Kidney (tissue), 14 donors: ENCODE results near the gene ARID5A. TPM values are rescaled to one million over a fixed set of nuclear protein-coding genes. Genes with fewer than 3 reads are reported as not detected.

Source experiments
- DNase-seq, 5 donors: peaks; one replicate each; pipeline ENCODE4 v3.0.0-alpha.2; 2013 to 2020
- FAIRE-seq: peaks from 2 replicates; lab custom pipeline; 2012; peaks lifted over from hg19 to GRCh38; lab: Jason Lieb, UNC
- H3K27ac ChIP-seq, 2 donors: one replicate each; pipeline ENCODE4 v1.7.0; 2013; ENCODE audit warnings: low read depth in 2 of 2, low read length in 2 of 2, inconsistent platforms in 1 of 2
- H3K27me3 ChIP-seq: one replicate; pipeline ENCODE4 v1.7.1; 2013; ENCODE audit warnings: low read length, inconsistent platforms; ENCODE audit not compliant: control insufficient read depth, insufficient read depth
- H3K36me3 ChIP-seq, 3 donors: one replicate each; pipeline versions ENCODE4 v1.7.0 to v1.7.1; 2013; ENCODE audit warnings: low read length in 3 of 3, control low read depth in 1 of 3, inconsistent platforms in 1 of 3; ENCODE audit not compliant: insufficient read depth in 3 of 3, control insufficient read depth in 2 of 3
- H3K4me1 ChIP-seq, 3 donors: one replicate each; pipeline versions ENCODE4 v1.7.0 to v1.7.1; 2013; ENCODE audit warnings: low read length in 3 of 3, inconsistent platforms in 1 of 3, low read depth in 1 of 3; ENCODE audit not compliant: control insufficient read depth in 2 of 3, insufficient read depth in 2 of 3
- H3K4me3 ChIP-seq, 3 donors: one replicate each; pipeline versions ENCODE4 v1.7.0 to v1.8.1; 2013; ENCODE audit warnings: low read length in 3 of 3, control low read depth in 1 of 3, inconsistent platforms in 1 of 3
- H3K9ac ChIP-seq, 3 donors: one replicate each; pipeline versions ENCODE4 v1.7.0 to v1.7.1; 2013; ENCODE audit warnings: low read length in 3 of 3, control low read depth in 1 of 3, inconsistent platforms in 1 of 3
- H3K9me3 ChIP-seq, 3 donors: one replicate each; pipeline versions ENCODE4 v1.7.0 to v1.7.1; 2013; ENCODE audit warnings: low read length in 3 of 3, control low read depth in 1 of 3, inconsistent platforms in 1 of 3; ENCODE audit not compliant: control insufficient read depth in 2 of 3, insufficient read depth in 1 of 3
- CTCF ChIP-seq: IDR thresholded peaks from 3 replicates; pipeline ENCODE4 v1.5.1; 2012; ENCODE audit warnings: mild to moderate bottlenecking, moderate library complexity, borderline replicate concordance; ENCODE audit not compliant: insufficient read depth; ENCODE audit errors: extremely low read depth
- intact Hi-C: fragments of 100-400 bp; cut with DNase I; formaldehyde crosslinking; loops from one replicate; pipeline ENCODE4 v1.11.1; 2022
- polyA plus RNA-seq: library from polyadenylated mRNA; stranded (reverse); fragments of 350-450 nt; fragmentation: Illumina TruSeq; extraction: RNeasy Lipid Tissue Mini Kit (QIAGEN cat#74804); gene quantifications from one replicate; pipeline ENCODE4 v1.2.3, GENCODE V29; 2014; ENCODE audit warnings: low read depth, low replicate concordance; ENCODE audit not compliant: insufficient read depth
- total RNA-seq: library from RNA; stranded (reverse); fragmentation: NEBNext Ultra II Directional; extraction: Animal tissue kit (Norgen Biotek cat#: 25700); gene quantifications from one replicate; pipeline ENCODE4 v1.2.1, GENCODE V29; 2021
- donor health status: control.
- donor health status: control.
- donor health status: control.
- donor health status: control.
- donor health status: control.
- donor health status: DM: yes; HTN: yes; CAD: no.
- donor health status: Normal renal cell carcinoma (clear cell type).

ARID5A gene
- total and polyA plus RNA-seq, 2 donors from 2014 or later: 8.6 to 26.3 TPM

DNA sequence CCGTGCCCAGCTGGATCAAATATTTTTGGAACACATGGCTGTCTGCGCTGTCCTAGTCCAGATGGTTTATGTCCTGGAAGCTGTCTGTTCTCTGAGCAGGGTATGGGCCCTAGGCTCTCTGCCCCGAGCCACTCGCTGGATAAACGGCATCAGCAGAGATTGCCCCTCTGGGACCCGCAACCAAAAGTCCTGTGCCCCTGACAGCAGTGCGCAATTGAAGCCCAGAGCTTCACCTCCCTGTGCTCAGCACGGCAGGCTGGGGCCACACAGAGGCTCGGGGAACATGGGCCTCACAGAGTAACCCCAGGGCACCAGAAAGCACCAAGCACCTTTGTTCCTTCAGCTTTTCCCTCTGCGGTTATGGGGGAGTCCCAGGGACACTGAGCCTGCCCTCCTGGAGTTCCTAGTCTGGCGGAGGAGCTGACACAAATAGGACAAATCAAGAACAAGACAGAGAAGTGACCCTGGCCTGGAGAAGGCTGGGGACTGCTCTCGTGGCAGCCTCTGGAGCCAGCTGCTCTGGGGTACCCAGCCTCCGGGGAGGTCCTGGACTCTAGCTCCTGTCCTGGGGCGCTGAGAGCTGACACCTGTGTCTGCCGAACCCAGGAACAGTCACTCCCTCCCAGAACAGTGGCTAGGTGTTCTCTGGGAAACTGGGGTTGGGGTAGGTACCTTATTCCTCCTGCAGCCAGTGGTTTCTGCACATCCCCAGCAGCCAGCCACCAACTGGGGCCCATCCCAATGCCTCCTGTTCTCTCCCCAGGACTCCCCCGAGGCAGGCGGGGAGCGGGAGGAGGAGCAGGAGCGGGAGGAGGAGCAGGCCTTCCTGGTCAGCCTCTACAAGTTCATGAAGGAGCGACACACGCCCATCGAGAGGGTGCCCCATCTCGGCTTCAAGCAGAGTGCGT, 12.3 kb downstream of the ARID5A start:
- TF ChIP-seq CTCF: no peak
- H3K9ac ChIP-seq: no peak overlapping the region
- no peaks in the 10 kb centered on the region for H3K9me3 ChIP-seq
- no peak overlapping the region for H3K27ac ChIP-seq
- H3K27me3 ChIP-seq: no peaks in the 10 kb centered on the region
- H3K36me3 ChIP-seq: no peaks in the 10 kb centered on the region
- FAIRE-seq (no peak), DNase-seq (no peak)
- intact Hi-C loops: no loop called here
- H3K4me1 ChIP-seq: no peaks in the 10 kb centered on the region
- no peak overlapping the region for H3K4me3 ChIP-seq

- DNase-seq: no peak
- H3K9ac ChIP-seq: no peak overlapping the region
- peaks cover 0 to 3% (median under 1%) of the 10 kb centered on the region in 3 donors for H3K4me1 ChIP-seq
- H3K27me3 ChIP-seq: no peaks in the 10 kb centered on the region
- H3K36me3 ChIP-seq: no peaks in the 10 kb centered on the region
- no peak for TF ChIP-seq CTCF
- intact Hi-C loops: no loop called here
- no peak for FAIRE-seq
- H3K27ac ChIP-seq: no peak overlapping the region
- no peak overlapping the region for H3K4me3 ChIP-seq
- H3K9me3 ChIP-seq: no peaks in the 10 kb centered on the region
These were observed 12.9 kb downstream of the ARID5A start for GRCh38 chr2:96549466-96549785.

DNA sequence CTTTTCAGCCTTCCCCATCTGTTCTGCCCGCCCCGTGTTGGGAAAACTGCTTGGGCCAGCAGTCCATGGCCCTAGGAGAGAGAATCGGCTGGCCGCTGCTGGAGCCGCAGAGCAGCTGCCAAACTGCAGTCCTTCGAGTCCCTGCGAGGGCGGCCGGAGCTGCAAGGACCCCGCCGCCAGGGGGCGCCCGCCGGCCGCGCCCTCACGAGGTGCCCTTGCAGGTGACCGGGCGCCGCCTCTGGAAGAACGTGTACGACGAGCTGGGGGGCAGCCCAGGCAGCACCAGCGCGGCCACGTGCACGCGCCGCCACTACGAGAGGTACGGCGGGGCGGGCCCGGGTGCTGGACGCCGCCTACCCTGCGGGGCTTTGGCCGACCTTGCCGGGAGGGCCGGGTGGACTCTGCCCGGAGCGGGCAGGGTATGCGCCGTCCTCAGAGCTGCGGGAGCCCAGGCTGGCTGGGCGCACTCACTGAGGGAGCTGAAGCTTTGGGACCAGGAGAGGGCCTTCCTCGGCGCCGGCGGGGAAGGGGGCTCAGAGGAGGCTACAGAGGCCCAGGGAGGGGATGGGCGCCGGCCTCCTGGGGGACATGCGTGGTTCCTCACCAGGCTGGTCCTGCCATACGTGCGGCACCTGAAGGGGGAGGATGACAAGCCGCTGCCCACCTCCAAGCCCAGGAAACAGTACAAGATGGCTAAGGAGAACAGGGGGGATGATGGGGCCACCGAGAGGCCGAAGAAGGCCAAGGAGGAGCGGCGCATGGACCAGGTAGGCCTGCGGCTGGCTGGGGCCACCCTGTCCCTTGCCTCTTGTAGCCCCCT, 13.6 kb downstream of the ARID5A start:
- Histone ChIP-seq H3K9me3 (no peaks in the 10 kb centered on the region), H3K4me3 (no peak overlapping the region), H3K4me1 (peaks cover 0 to 4% (median 4%) of the 10 kb centered on the region in 3 donors), H3K27ac (no peak overlapping the region), H3K27me3 (no peaks in the 10 kb centered on the region), H3K36me3 (no peaks in the 10 kb centered on the region), H3K9ac (no peak overlapping the region)
- TF ChIP-seq CTCF: no peak
- DNase-seq (peak in 1 of 5 donors; percentile 72), FAIRE-seq (no peak)
- intact Hi-C loops: no loop called here
